ENCODE data around the gene MLLT3.

MLLT3 gene

DNA sequence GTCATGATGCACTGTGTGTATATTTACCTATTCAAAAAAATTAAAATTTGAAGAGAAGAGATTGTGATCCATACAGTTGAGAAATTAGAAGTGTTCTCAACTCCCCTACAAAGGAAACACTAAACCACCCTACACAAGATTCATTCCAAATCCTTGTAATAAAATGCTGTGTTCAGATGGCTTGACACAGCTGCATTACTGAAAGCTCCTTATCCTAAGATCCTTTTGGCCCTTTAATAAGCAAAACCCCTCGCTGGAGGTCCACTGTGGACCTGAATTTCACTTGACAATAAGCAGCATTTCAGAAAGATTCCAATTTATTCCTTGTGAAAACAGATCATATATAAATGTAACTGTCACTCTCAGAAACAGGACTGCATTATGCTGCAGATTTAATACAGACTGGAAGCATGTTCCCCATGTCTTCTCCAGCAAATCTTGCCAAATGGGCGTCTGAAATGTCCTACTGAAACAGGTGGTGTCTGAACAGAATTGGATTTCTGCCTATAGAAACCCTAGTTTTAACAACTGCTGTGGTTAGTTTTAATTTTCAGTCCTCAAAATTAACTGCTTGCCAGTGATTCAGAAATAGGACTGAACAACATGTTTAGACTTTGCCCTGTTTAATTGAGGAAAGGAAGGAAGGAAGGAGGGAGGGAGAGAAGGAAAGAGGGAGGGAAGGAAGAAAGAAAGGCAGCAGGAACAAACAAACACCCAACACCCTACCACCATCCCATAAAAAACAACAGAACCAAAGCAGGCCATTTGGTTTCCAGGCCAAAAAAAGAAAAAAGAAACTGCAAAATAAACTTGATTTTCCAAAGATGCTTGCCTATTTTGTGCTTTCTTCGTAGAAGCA lies 179.6 kb downstream of the MLLT3 start:
- Histone ChIP-seq H3K4me3 (ENCODE audit: low read length in 2 of 2) (no peak overlapping the region), H3K27ac (ENCODE audit: low read depth in 2 of 2, low read length in 2 of 2) (no peak overlapping the region), H3K9me3 (ENCODE audit: control insufficient read depth in 2 of 2, low read length in 2 of 2) (no peaks in the 10 kb centered on the region)

DNA sequence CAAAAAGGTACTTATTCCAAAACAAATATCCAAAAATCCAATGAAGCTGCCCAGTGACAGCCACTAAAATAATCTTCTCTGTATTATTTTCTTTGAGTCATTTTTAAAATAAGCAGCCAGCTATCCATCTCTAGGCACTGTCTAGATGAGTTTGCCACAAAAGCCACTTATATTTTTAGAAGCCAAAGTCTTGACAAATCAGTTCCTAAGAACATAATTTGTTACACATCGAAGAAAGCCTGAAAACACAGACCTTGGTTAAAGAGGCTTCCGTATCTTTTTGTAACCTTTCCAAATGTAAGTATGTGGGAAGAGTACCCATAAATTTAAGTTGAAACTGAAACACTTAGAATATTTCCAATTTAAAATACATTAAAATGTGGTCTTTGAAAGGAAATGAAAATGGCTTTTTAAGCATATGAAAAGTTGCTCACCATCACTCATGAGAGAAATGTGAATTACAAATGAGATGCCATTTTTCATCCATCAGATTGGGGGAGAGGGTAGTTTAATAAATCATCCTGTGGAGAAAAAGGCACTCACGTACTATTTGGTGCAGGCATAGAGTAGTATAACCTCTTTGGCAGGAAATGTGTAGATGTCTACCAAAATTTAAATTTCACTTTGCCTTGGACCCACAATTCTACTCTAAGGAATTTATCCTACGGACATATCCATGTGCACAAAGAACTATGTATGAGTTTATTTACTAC lies 180.4 kb downstream of the MLLT3 start:
- Histone ChIP-seq H3K27ac (ENCODE audit: low read depth in 2 of 2, low read length in 2 of 2) (no peak overlapping the region), H3K9ac (ENCODE audit: low read depth in 1 of 2, low read length in 2 of 2) (no peak overlapping the region), H3K4me3 (ENCODE audit: low read length in 2 of 2) (no peak overlapping the region), H3K9me3 (ENCODE audit: control insufficient read depth in 2 of 2, low read length in 2 of 2) (no peaks in the 10 kb centered on the region), H3K27me3 (ENCODE audit: control insufficient read depth in 2 of 2, insufficient read depth in 2 of 2, low read length in 2 of 2) (no peaks in the 10 kb centered on the region), H3K4me1 (ENCODE audit: control insufficient read depth in 2 of 2, insufficient read depth in 2 of 2, low read length in 2 of 2) (peaks cover 4 to 5% of the 10 kb centered on the region in 2 donors), H3K36me3 (ENCODE audit: control insufficient read depth in 2 of 2, insufficient read depth in 2 of 2, low read length in 2 of 2) (no peaks in the 10 kb centered on the region)

More for the DNA sequence above, 179.6 kb downstream of the MLLT3 start:
- H3K4me1 ChIP-seq (ENCODE audit: control insufficient read depth in 2 of 2, insufficient read depth in 2 of 2, low read length in 2 of 2), result peaks cover 4 to 5% of the 10 kb centered on the region in 2 donors
- H3K9ac ChIP-seq (ENCODE audit: low read depth in 1 of 2, low read length in 2 of 2), result no peak overlapping the region
- H3K27me3 ChIP-seq (ENCODE audit: control insufficient read depth in 2 of 2, insufficient read depth in 2 of 2, low read length in 2 of 2), result no peaks in the 10 kb centered on the region
- H3K36me3 ChIP-seq (ENCODE audit: control insufficient read depth in 2 of 2, insufficient read depth in 2 of 2, low read length in 2 of 2), result no peaks in the 10 kb centered on the region

DNA sequence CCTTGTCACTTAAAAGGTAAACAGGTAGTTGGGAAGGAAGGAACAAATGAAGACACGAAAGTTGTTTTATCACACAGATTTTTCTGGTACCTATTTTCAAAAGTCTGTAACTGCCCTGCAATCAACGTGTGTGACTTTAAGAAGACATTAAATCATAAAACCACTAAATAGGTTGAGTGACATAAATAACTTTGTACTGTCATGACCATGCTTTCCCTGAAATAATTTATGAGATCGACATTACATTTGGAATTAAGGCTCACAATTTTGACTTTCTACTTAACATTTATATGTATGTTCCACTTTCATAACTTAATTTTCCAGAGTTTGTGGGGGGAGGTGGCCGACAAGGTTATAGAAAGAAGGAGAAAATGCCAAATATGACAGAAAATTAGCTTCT lies 181.1 kb downstream of the MLLT3 start:
- Histone ChIP-seq H3K4me1 (ENCODE audit: control insufficient read depth in 2 of 2, insufficient read depth in 2 of 2, low read length in 2 of 2) (peaks cover 4 to 5% of the 10 kb centered on the region in 2 donors), H3K4me3 (ENCODE audit: low read length in 2 of 2) (no peak overlapping the region), H3K9me3 (ENCODE audit: control insufficient read depth in 2 of 2, low read length in 2 of 2) (no peaks in the 10 kb centered on the region), H3K27me3 (ENCODE audit: control insufficient read depth in 2 of 2, insufficient read depth in 2 of 2, low read length in 2 of 2) (no peaks in the 10 kb centered on the region), H3K36me3 (ENCODE audit: control insufficient read depth in 2 of 2, insufficient read depth in 2 of 2, low read length in 2 of 2) (no peaks in the 10 kb centered on the region), H3K9ac (ENCODE audit: low read depth in 1 of 2, low read length in 2 of 2) (no peak overlapping the region), H3K27ac (ENCODE audit: low read depth in 2 of 2, low read length in 2 of 2) (no peak overlapping the region)

DNA sequence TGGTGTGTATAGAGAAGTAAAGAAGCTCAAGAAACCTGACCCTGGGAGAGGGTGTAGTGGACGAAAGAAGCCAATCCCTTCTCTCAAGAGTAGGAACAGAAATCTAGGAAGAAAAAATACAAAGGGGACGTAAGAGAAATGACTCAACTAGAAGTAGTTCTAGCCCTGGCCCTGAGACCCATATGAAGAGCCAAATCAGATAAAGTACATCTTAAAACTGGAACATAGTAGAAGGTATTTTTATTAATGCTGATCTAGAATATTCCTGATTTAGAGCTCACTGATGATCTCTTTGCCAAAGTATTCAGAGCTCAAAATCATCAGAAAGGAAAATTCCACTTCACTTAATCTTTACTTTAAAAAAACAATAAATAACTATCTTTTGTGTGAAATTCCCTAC lies 184.8 kb downstream of the MLLT3 start:
- Histone ChIP-seq H3K27ac (ENCODE audit: low read depth in 2 of 2, low read length in 2 of 2) (no peak overlapping the region), H3K4me3 (ENCODE audit: low read length in 2 of 2) (no peak overlapping the region), H3K9ac (ENCODE audit: low read depth in 1 of 2, low read length in 2 of 2) (no peak overlapping the region)

DNA sequence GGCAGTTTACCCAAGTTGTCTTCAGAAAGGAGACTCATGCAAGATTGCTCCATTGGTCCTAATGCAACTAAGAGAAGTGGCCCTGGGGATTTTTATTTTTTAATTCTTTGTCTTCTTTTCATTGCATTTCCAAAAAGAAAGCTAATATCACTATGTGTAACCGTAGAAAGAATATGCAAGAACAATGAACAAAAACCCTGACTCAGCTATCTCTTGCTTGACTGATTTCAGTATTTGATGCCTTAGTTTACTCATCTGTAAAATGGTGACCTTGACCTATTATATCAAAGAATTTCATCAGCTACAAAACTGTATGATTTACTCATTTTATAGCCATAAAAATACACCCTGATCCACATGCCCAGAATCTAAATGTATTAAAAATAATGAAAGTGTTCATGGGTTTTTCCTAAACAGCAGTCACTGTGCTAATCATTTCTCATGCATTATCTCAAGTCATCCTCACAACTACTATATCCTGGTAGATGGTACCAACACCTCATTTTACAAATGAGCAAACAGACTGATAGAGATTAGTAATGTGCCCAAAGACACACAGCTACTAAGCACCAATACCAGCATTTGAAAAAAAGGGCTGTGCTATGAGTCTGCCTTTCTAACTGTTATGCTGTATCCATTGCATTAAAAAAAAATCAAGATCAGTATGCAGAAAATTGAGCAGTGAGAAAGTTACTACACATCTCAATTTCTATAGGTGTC lies 185.7 kb downstream of the MLLT3 start:
- Histone ChIP-seq H3K4me3 (ENCODE audit: low read length in 2 of 2) (no peak overlapping the region), H3K27me3 (ENCODE audit: control insufficient read depth in 2 of 2, insufficient read depth in 2 of 2, low read length in 2 of 2) (no peaks in the 10 kb centered on the region), H3K27ac (ENCODE audit: low read depth in 2 of 2, low read length in 2 of 2) (no peak overlapping the region), H3K9ac (ENCODE audit: low read depth in 1 of 2, low read length in 2 of 2) (no peak overlapping the region), H3K9me3 (ENCODE audit: control insufficient read depth in 2 of 2, low read length in 2 of 2) (no peaks in the 10 kb centered on the region), H3K36me3 (ENCODE audit: control insufficient read depth in 2 of 2, insufficient read depth in 2 of 2, low read length in 2 of 2) (no peaks in the 10 kb centered on the region), H3K4me1 (ENCODE audit: control insufficient read depth in 2 of 2, insufficient read depth in 2 of 2, low read length in 2 of 2) (no peaks in the 10 kb centered on the region)

More for the DNA sequence above, 184.8 kb downstream of the MLLT3 start:
- Histone ChIP-seq H3K9me3 (ENCODE audit: control insufficient read depth in 2 of 2, low read length in 2 of 2) (no peaks in the 10 kb centered on the region), H3K27me3 (ENCODE audit: control insufficient read depth in 2 of 2, insufficient read depth in 2 of 2, low read length in 2 of 2) (no peaks in the 10 kb centered on the region), H3K4me1 (ENCODE audit: control insufficient read depth in 2 of 2, insufficient read depth in 2 of 2, low read length in 2 of 2) (peaks cover under 1 to 1% of the 10 kb centered on the region in 2 donors), H3K36me3 (ENCODE audit: control insufficient read depth in 2 of 2, insufficient read depth in 2 of 2, low read length in 2 of 2) (no peaks in the 10 kb centered on the region)

DNA sequence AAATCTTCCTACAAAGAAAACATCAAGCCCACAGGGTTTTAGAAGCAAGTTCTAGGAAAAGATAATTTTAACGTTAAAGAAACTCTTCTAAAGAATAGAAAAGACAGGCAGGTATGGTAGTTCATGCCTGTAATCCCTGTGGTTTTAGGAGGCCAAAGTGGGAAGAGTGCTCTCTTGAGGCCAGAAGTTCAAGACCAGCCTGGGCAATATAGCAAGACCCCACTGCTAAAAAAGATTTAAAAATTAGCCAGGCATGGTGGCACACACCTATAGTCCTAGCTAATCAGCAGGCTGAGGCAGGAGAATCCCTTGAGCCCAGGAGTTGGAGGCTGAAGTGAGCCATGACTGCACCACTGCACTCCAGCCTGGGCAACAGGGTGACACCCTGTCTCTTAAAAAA lies 193.3 kb downstream of the MLLT3 start:
- Histone ChIP-seq H3K9me3 (ENCODE audit: control insufficient read depth in 2 of 2, low read length in 2 of 2) (no peaks in the 10 kb centered on the region), H3K36me3 (ENCODE audit: control insufficient read depth in 2 of 2, insufficient read depth in 2 of 2, low read length in 2 of 2) (no peaks in the 10 kb centered on the region), H3K4me1 (ENCODE audit: control insufficient read depth in 2 of 2, insufficient read depth in 2 of 2, low read length in 2 of 2) (no peaks in the 10 kb centered on the region), H3K27ac (ENCODE audit: low read depth in 2 of 2, low read length in 2 of 2) (no peak overlapping the region), H3K9ac (ENCODE audit: low read depth in 1 of 2, low read length in 2 of 2) (no peak overlapping the region), H3K27me3 (ENCODE audit: control insufficient read depth in 2 of 2, insufficient read depth in 2 of 2, low read length in 2 of 2) (no peaks in the 10 kb centered on the region), H3K4me3 (ENCODE audit: low read length in 2 of 2) (no peak overlapping the region)

DNA sequence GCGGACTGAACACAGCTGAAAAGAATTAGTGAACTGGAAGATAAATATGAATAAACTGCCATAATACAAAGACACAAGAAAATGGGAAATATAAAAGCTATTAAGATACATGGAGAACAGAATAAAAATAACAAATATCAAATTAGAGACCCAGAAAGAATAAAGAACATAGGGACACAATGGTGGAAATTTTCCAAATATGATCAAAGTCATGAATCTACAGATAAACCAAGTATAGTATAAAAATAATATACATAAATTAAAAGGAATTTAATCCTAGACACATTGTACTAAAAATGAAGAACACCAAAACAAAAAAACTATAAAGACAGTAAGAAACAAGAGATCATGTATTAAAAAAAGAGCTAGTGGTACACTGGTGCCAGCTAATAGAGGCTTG lies 194.9 kb downstream of the MLLT3 start:
- H3K4me3 ChIP-seq (ENCODE audit: low read length in 2 of 2), result no peak overlapping the region
- H3K4me1 ChIP-seq (ENCODE audit: control insufficient read depth in 2 of 2, insufficient read depth in 2 of 2, low read length in 2 of 2), result no peaks in the 10 kb centered on the region
- no peaks in the 10 kb centered on the region for H3K36me3 ChIP-seq (ENCODE audit: control insufficient read depth in 2 of 2, insufficient read depth in 2 of 2, low read length in 2 of 2)
- no peak overlapping the region for H3K27ac ChIP-seq (ENCODE audit: low read depth in 2 of 2, low read length in 2 of 2)
- H3K9ac ChIP-seq (ENCODE audit: low read depth in 1 of 2, low read length in 2 of 2), result no peak overlapping the region
- H3K9me3 ChIP-seq (ENCODE audit: control insufficient read depth in 2 of 2, low read length in 2 of 2), result no peaks in the 10 kb centered on the region
- H3K27me3 ChIP-seq (ENCODE audit: control insufficient read depth in 2 of 2, insufficient read depth in 2 of 2, low read length in 2 of 2), result no peaks in the 10 kb centered on the region

DNA sequence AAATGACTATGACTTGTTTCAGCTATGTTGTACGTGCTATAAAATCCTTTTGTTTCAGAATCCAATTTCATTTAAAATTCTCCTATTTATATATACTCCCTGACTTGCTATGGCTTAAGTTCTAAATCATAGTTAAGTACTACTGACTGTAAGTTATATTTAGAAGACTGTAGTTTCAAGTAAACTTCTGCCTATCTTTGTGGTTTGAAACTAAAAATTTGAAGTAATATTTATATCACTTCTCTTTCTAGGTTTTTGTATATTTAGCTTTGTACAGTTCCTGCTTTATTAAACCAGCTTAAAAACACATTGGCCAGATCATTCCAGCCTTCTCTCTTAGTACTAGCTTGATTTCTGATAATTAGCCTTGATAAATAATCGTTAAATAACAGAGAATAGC lies 196.3 kb downstream of the MLLT3 start:
- Histone ChIP-seq H3K9me3 (ENCODE audit: control insufficient read depth in 2 of 2, low read length in 2 of 2) (no peaks in the 10 kb centered on the region), H3K4me3 (ENCODE audit: low read length in 2 of 2) (no peak overlapping the region), H3K4me1 (ENCODE audit: control insufficient read depth in 2 of 2, insufficient read depth in 2 of 2, low read length in 2 of 2) (no peaks in the 10 kb centered on the region), H3K27ac (ENCODE audit: low read depth in 2 of 2, low read length in 2 of 2) (no peak overlapping the region), H3K27me3 (ENCODE audit: control insufficient read depth in 2 of 2, insufficient read depth in 2 of 2, low read length in 2 of 2) (no peaks in the 10 kb centered on the region), H3K9ac (ENCODE audit: low read depth in 1 of 2, low read length in 2 of 2) (no peak overlapping the region), H3K36me3 (ENCODE audit: control insufficient read depth in 2 of 2, insufficient read depth in 2 of 2, low read length in 2 of 2) (no peaks in the 10 kb centered on the region)

DNA sequence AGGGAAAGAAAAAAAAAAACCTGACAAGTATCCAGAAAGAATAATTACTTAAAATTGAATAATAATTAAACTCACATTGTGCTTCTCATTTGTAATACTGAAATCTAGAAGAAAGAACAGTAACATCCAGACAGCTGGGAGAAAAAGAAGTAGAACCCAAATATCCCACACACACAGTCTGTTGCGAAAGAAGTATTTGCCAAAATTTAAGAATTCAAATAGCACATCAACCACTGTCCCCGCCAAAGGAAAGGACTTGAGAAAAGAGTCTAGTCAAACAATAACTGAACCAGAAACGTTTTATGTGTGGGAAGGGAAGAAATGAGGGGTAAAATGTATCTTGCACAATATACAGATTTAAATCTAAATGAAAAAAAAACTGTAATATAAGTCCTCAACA lies 202.8 kb downstream of the MLLT3 start:
- Histone ChIP-seq H3K36me3 (ENCODE audit: control insufficient read depth in 2 of 2, insufficient read depth in 2 of 2, low read length in 2 of 2) (no peaks in the 10 kb centered on the region), H3K9me3 (ENCODE audit: control insufficient read depth in 2 of 2, low read length in 2 of 2) (no peaks in the 10 kb centered on the region), H3K9ac (ENCODE audit: low read depth in 1 of 2, low read length in 2 of 2) (no peak overlapping the region), H3K4me3 (ENCODE audit: low read length in 2 of 2) (no peak overlapping the region), H3K4me1 (ENCODE audit: control insufficient read depth in 2 of 2, insufficient read depth in 2 of 2, low read length in 2 of 2) (no peaks in the 10 kb centered on the region), H3K27me3 (ENCODE audit: control insufficient read depth in 2 of 2, insufficient read depth in 2 of 2, low read length in 2 of 2) (no peaks in the 10 kb centered on the region), H3K27ac (ENCODE audit: low read depth in 2 of 2, low read length in 2 of 2) (no peak overlapping the region)

DNA sequence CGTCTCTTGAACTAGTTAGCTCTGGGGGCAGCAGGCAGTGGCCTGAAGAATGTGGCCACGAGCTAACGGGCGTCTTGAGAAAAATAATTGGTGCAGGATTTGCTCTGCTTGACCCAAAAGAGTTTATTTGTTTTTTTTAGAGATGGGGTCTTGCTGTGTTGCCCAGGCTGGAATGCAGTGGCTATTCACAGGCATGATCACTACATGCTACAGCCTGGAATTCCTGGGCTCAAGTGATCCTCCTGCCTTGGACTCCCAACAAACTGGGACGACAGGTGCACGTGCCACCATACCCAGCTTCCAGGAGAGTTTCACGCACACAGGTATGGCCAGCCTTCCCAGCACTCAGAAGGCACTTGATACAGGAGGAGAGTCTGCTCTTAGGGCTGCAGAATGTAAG lies 203.8 kb downstream of the MLLT3 start:
- Histone ChIP-seq H3K9me3 (ENCODE audit: control insufficient read depth in 2 of 2, low read length in 2 of 2) (no peaks in the 10 kb centered on the region), H3K4me3 (ENCODE audit: low read length in 2 of 2) (no peak overlapping the region), H3K27ac (ENCODE audit: low read depth in 2 of 2, low read length in 2 of 2) (no peak overlapping the region), H3K27me3 (ENCODE audit: control insufficient read depth in 2 of 2, insufficient read depth in 2 of 2, low read length in 2 of 2) (no peaks in the 10 kb centered on the region), H3K9ac (ENCODE audit: low read depth in 1 of 2, low read length in 2 of 2) (no peak overlapping the region), H3K4me1 (ENCODE audit: control insufficient read depth in 2 of 2, insufficient read depth in 2 of 2, low read length in 2 of 2) (no peaks in the 10 kb centered on the region), H3K36me3 (ENCODE audit: control insufficient read depth in 2 of 2, insufficient read depth in 2 of 2, low read length in 2 of 2) (peaks cover 0 to 2% of the 10 kb centered on the region in 2 donors)

All from mucosa of rectum (tissue), 2 donors.